GM19023 (cell line): ENCODE measurements around the gene ATXN1.
A peak's percentile ranks its signal among the peaks of the same experiment; 100 is the strongest.
"Not testable (repeated sequence)": the region's sequence is repeated elsewhere in the genome, so short reads cannot be mapped to it uniquely, and the experiment has no call there.

ENCODE experiments used
- ATAC-seq: cut with Tn5 transposase; IDR thresholded peaks from one replicate; pipeline ENCODE4 v1.9.1; 2021; ENCODE audit warnings: mild to moderate bottlenecking, moderate library complexity; ENCODE audit not compliant: unreplicated experiment

The ATXN1 gene

GRCh38 chr6:16625291-16626265, 135.7 kb downstream of the ATXN1 start:
- no peak for ATAC-seq

GRCh38 chr6:16624636-16625290, 136.5 kb downstream of the ATXN1 start:
- no peak for ATAC-seq

- ATAC-seq, result no peak
Measured at GRCh38 chr6:16623731-16624130, 137.5 kb downstream of the ATXN1 start.

- no peak for ATAC-seq
Measured at GRCh38 chr6:16623029-16623653, 138.1 kb downstream of the ATXN1 start.

- ATAC-seq, result no peak
Measured at GRCh38 chr6:16622193-16622592, 139.1 kb downstream of the ATXN1 start.

- no peak for ATAC-seq
Measured at GRCh38 chr6:16621002-16621401, 140.3 kb downstream of the ATXN1 start.

GRCh38 chr6:16619777-16620176, 141.5 kb downstream of the ATXN1 start:
- no peak for ATAC-seq

- ATAC-seq, result no peak
Measured at GRCh38 chr6:16618962-16619361, 142.3 kb downstream of the ATXN1 start.

GRCh38 chr6:16615215-16615614, 146.0 kb downstream of the ATXN1 start:
- ATAC-seq, result not testable (repeated sequence)

GRCh38 chr6:16614143-16614542, 147.1 kb downstream of the ATXN1 start:
- ATAC-seq, result not testable (repeated sequence)

GRCh38 chr6:16613504-16613903, 147.8 kb downstream of the ATXN1 start:
- ATAC-seq, result not testable (repeated sequence)

- ATAC-seq, result no peak
Measured at GRCh38 chr6:16608444-16608843, 152.8 kb downstream of the ATXN1 start.

- ATAC-seq, result peak; percentile 90
Measured at GRCh38 chr6:16602035-16602434, 159.2 kb downstream of the ATXN1 start.

GRCh38 chr6:16600701-16601100, 160.6 kb downstream of the ATXN1 start:
- ATAC-seq, result no peak

GRCh38 chr6:16600026-16600425, 161.2 kb downstream of the ATXN1 start:
- no peak for ATAC-seq

- no peak for ATAC-seq
Measured at GRCh38 chr6:16596616-16597331, 164.5 kb downstream of the ATXN1 start.

- no peak for ATAC-seq
Measured at GRCh38 chr6:16595514-16596120, 165.6 kb downstream of the ATXN1 start.

GRCh38 chr6:16594849-16595248, 166.4 kb downstream of the ATXN1 start:
- no peak for ATAC-seq

GRCh38 chr6:16592223-16592911, 168.9 kb downstream of the ATXN1 start:
- ATAC-seq, result no peak
